Measurements from ENCODE around the gene SIX4. TPM values are rescaled to one million over a fixed set of nuclear protein-coding genes. Genes with fewer than 3 reads are reported as not detected.

The SIX4 gene
- total and polyA plus RNA-seq, 2 experiments from 2014 or later, result 6.2 to 46.9 TPM

DNA sequence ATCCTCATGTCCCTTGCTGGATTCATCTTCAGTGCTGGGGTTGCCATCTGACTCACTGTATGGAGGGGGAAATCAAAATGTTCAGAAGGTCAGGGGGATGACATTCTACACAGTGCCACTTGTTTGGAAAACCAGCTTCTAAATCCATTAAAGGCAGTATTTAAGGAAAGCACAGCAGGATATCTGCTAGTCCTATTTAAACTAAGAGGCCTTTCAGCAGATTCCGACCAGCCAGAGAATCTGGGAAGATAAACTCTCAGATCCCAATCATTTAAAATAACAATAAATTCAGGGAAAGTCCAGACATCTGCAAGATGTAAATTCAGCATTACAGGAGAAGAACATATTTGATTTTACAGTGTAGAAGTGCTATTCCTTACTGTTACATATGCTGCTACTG is 3.8 kb downstream of the SIX4 start:
- Histone ChIP-seq H4K20me1 (replicated peaks; ENCODE audit: insufficient read depth) (peaks cover 35% of the 10 kb centered on the region), H3K36me3 (ENCODE audit: insufficient read depth) (peaks cover 32% of the 10 kb centered on the region), H3K4me3 (peak overlapping the region; percentile 97; the same call in 1 of the 2 replicates), H3F3A (replicated peaks; ENCODE audit: low read depth) (peaks cover 3% of the 10 kb centered on the region; the same call in 1 of the 2 replicates), H3K4me2 (peak overlapping the region; percentile 99), H3K9me2 (ENCODE audit: insufficient read depth) (no peaks in the 10 kb centered on the region), H3K4me1 (ENCODE audit: insufficient read depth) (peaks cover 19% of the 10 kb centered on the region), H3K79me2 (replicated peaks; ENCODE audit: insufficient read depth) (peaks cover 79% of the 10 kb centered on the region), H2AFZ (no peak overlapping the region), H3K27ac (ENCODE audit: low read depth) (no peak overlapping the region), H3K27me3 (ENCODE audit: insufficient read depth) (peaks cover 6% of the 10 kb centered on the region)
- H3K27me3 Mint-ChIP-seq (ENCODE audit: insufficient read depth, low read depth, poor library complexity), result peaks cover 7% of the 10 kb centered on the region
- TF ChIP-seq, protein P1, sequence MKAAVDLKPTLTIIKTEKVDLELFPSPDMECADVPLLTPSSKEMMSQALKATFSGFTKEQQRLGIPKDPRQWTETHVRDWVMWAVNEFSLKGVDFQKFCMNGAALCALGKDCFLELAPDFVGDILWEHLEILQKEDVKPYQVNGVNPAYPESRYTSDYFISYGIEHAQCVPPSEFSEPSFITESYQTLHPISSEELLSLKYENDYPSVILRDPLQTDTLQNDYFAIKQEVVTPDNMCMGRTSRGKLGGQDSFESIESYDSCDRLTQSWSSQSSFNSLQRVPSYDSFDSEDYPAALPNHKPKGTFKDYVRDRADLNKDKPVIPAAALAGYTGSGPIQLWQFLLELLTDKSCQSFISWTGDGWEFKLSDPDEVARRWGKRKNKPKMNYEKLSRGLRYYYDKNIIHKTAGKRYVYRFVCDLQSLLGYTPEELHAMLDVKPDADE (IDR thresholded peaks at IDR 0.05), result no peak
- TF ChIP-seq EZH2phosphoT487 (IDR thresholded peaks at IDR 0.05; ENCODE audit: unreplicated experiment), result no peak
- no peak for TF ChIP-seq ZNF331 (CRISPR knock-in tag; IDR thresholded peaks at IDR 0.05; ENCODE audit: low read depth)
- TF ChIP-seq STAT1 (IDR thresholded peaks at IDR 0.05; ENCODE audit: unreplicated experiment), result no peak
- no peak for TF ChIP-seq JUNB (IDR thresholded peaks at IDR 0.05; ENCODE audit: unreplicated experiment)
- TF ChIP-seq, protein P2, sequence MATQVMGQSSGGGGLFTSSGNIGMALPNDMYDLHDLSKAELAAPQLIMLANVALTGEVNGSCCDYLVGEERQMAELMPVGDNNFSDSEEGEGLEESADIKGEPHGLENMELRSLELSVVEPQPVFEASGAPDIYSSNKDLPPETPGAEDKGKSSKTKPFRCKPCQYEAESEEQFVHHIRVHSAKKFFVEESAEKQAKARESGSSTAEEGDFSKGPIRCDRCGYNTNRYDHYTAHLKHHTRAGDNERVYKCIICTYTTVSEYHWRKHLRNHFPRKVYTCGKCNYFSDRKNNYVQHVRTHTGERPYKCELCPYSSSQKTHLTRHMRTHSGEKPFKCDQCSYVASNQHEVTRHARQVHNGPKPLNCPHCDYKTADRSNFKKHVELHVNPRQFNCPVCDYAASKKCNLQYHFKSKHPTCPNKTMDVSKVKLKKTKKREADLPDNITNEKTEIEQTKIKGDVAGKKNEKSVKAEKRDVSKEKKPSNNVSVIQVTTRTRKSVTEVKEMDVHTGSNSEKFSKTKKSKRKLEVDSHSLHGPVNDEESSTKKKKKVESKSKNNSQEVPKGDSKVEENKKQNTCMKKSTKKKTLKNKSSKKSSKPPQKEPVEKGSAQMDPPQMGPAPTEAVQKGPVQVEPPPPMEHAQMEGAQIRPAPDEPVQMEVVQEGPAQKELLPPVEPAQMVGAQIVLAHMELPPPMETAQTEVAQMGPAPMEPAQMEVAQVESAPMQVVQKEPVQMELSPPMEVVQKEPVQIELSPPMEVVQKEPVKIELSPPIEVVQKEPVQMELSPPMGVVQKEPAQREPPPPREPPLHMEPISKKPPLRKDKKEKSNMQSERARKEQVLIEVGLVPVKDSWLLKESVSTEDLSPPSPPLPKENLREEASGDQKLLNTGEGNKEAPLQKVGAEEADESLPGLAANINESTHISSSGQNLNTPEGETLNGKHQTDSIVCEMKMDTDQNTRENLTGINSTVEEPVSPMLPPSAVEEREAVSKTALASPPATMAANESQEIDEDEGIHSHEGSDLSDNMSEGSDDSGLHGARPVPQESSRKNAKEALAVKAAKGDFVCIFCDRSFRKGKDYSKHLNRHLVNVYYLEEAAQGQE (IDR thresholded peaks at IDR 0.05; ENCODE audit: unreplicated experiment), result no peak
- no peak for TF ChIP-seq CREB1 (CRISPR knock-in tag; IDR thresholded peaks at IDR 0.05; ENCODE audit: low read depth)
- TF ChIP-seq, protein P3, sequence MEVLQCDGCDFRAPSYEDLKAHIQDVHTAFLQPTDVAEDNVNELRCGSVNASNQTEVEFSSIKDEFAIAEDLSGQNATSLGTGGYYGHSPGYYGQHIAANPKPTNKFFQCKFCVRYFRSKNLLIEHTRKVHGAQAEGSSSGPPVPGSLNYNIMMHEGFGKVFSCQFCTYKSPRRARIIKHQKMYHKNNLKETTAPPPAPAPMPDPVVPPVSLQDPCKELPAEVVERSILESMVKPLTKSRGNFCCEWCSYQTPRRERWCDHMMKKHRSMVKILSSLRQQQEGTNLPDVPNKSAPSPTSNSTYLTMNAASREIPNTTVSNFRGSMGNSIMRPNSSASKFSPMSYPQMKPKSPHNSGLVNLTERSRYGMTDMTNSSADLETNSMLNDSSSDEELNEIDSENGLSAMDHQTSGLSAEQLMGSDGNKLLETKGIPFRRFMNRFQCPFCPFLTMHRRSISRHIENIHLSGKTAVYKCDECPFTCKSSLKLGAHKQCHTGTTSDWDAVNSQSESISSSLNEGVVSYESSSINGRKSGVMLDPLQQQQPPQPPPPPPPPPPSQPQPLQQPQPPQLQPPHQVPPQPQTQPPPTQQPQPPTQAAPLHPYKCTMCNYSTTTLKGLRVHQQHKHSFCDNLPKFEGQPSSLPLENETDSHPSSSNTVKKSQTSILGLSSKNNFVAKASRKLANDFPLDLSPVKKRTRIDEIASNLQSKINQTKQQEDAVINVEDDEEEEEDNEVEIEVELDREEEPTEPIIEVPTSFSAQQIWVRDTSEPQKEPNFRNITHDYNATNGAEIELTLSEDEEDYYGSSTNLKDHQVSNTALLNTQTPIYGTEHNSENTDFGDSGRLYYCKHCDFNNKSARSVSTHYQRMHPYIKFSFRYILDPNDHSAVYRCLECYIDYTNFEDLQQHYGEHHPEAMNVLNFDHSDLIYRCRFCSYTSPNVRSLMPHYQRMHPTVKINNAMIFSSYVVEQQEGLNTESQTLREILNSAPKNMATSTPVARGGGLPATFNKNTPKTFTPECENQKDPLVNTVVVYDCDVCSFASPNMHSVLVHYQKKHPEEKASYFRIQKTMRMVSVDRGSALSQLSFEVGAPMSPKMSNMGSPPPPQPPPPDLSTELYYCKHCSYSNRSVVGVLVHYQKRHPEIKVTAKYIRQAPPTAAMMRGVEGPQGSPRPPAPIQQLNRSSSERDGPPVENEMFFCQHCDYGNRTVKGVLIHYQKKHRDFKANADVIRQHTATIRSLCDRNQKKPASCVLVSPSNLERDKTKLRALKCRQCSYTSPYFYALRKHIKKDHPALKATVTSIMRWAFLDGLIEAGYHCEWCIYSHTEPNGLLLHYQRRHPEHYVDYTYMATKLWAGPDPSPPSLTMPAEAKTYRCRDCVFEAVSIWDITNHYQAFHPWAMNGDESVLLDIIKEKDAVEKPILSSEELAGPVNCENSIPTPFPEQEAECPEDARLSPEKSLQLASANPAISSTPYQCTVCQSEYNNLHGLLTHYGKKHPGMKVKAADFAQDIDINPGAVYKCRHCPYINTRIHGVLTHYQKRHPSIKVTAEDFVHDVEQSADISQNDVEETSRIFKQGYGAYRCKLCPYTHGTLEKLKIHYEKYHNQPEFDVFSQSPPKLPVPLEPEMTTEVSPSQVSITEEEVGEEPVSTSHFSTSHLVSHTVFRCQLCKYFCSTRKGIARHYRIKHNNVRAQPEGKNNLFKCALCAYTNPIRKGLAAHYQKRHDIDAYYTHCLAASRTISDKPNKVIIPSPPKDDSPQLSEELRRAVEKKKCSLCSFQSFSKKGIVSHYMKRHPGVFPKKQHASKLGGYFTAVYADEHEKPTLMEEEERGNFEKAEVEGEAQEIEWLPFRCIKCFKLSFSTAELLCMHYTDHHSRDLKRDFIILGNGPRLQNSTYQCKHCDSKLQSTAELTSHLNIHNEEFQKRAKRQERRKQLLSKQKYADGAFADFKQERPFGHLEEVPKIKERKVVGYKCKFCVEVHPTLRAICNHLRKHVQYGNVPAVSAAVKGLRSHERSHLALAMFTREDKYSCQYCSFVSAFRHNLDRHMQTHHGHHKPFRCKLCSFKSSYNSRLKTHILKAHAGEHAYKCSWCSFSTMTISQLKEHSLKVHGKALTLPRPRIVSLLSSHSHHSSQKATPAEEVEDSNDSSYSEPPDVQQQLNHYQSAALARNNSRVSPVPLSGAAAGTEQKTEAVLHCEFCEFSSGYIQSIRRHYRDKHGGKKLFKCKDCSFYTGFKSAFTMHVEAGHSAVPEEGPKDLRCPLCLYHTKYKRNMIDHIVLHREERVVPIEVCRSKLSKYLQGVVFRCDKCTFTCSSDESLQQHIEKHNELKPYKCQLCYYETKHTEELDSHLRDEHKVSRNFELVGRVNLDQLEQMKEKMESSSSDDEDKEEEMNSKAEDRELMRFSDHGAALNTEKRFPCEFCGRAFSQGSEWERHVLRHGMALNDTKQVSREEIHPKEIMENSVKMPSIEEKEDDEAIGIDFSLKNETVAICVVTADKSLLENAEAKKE (CRISPR knock-in tag; IDR thresholded peaks at IDR 0.05), result no peak
- TF ChIP-seq, protein P4, sequence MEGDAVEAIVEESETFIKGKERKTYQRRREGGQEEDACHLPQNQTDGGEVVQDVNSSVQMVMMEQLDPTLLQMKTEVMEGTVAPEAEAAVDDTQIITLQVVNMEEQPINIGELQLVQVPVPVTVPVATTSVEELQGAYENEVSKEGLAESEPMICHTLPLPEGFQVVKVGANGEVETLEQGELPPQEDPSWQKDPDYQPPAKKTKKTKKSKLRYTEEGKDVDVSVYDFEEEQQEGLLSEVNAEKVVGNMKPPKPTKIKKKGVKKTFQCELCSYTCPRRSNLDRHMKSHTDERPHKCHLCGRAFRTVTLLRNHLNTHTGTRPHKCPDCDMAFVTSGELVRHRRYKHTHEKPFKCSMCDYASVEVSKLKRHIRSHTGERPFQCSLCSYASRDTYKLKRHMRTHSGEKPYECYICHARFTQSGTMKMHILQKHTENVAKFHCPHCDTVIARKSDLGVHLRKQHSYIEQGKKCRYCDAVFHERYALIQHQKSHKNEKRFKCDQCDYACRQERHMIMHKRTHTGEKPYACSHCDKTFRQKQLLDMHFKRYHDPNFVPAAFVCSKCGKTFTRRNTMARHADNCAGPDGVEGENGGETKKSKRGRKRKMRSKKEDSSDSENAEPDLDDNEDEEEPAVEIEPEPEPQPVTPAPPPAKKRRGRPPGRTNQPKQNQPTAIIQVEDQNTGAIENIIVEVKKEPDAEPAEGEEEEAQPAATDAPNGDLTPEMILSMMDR (conservative IDR thresholded peaks at IDR 0.05; ENCODE audit: low read depth in 2 of 2), result no peak
- TF ChIP-seq ZNF114 (CRISPR knock-in tag; IDR thresholded peaks at IDR 0.05), result no peak
- TF ChIP-seq NANOG (IDR thresholded peaks at IDR 0.05; ENCODE audit: borderline replicate concordance), result no peak
- TF ChIP-seq POLR2AphosphoS5 (IDR thresholded peaks at IDR 0.05; ENCODE audit: low read depth), result no peak
- no peak for TF ChIP-seq EZH2 (IDR thresholded peaks at IDR 0.05; ENCODE audit: low read depth, unreplicated experiment)
- H3K36me3 Mint-ChIP-seq (ENCODE audit: low read depth), result peaks cover 50% of the 10 kb centered on the region
- H3K4me3 Mint-ChIP-seq, result peak overlapping the region; percentile 91
- ATAC-seq (no peak), DNase-seq (ENCODE audit: low spot score) (no peak)
- peaks cover 25% of the 10 kb centered on the region for H3K4me1 Mint-ChIP-seq
- H3K9me3 Mint-ChIP-seq, result no peaks in the 10 kb centered on the region
- H3K27ac Mint-ChIP-seq, result no peak overlapping the region
